Measurements from ENCODE around the gene ACCS. TPM values are rescaled to one million over a fixed set of nuclear protein-coding genes. Genes with fewer than 3 reads are reported as not detected.

ACCS gene
- total and polyA plus RNA-seq, 2 of the 4 experiments (the other 2 are of a cell fraction) = 1.8 to 7.3 TPM

DNA sequence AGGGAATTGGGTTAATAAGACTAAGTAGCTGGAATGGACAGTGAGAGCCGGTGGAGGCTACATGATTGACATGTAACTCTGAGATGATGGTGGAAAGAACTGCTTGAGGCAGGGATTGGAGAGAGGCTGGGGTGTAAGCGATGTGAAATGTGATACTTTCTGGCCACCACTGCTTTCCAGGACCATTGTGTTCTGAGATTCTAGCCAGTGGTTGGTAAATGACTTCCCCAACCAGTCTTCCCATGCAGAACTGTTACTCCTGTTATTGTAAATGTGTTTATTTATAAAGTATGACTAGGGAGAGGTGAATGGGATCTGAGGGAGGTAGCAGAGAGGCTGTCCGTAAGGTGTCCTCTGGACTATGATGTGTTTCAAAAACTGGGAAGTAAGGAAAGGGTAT lies 47.5 kb downstream of the ACCS start:
- Histone ChIP-seq H4K8ac (ENCODE audit: low read depth in 2 of 2, low read length in 2 of 2) (no peak overlapping the region), H2BK20ac (ENCODE audit: low read depth, low read length) (no peak overlapping the region), H2AK9ac (replicated peaks; ENCODE audit: low read depth, low read length, poor library complexity) (no peak overlapping the region), H3K14ac (replicated peaks; ENCODE audit: low read depth, low read length) (no peak overlapping the region), H3K4ac (ENCODE audit: low read depth, low read length) (no peak overlapping the region), H3K18ac (ENCODE audit: low read depth, low read length) (no peak overlapping the region), H2BK15ac (ENCODE audit: low read depth, low read length) (no peak overlapping the region), H3K36me3 (ENCODE audit: control insufficient read depth, insufficient read depth, low read length) (peaks cover 20% of the 10 kb centered on the region), H3K4me2 (ENCODE audit: low read depth, low read length) (no peak overlapping the region), H3K9me3 (ENCODE audit: control insufficient read depth, insufficient read depth, low read length) (no peaks in the 10 kb centered on the region), H3K56ac (ENCODE audit: extremely low read depth, insufficient read depth, low read length) (no peak overlapping the region), H3K4me1 (ENCODE audit: control insufficient read depth, insufficient read depth, low read length) (no peaks in the 10 kb centered on the region), H3K4me3 (ENCODE audit: insufficient read depth, low read depth, low read length) (no peak overlapping the region), H4K20me1 (ENCODE audit: insufficient read depth, low read length) (peaks cover 22% of the 10 kb centered on the region), H2BK120ac (ENCODE audit: low read depth, low read length) (no peak overlapping the region), H2AFZ (replicated peaks; ENCODE audit: low read length, poor library complexity) (no peak overlapping the region), H3K79me1 (ENCODE audit: low read depth in 1 of 2, low read length in 2 of 2) (peaks cover 3 to 12% of the 10 kb centered on the region in 2 experiments; a peak in 3 of 4 replicates), H3K27me3 (ENCODE audit: control insufficient read depth, insufficient read depth, low read length) (no peaks in the 10 kb centered on the region), H2BK5ac (ENCODE audit: low read depth, low read length, poor library complexity, severe bottlenecking) (no peak overlapping the region), H3K27ac (ENCODE audit: insufficient read depth, low read length) (no peak overlapping the region), H4K91ac (ENCODE audit: insufficient read depth, low read depth, low read length) (no peak overlapping the region), H3K9ac (ENCODE audit: low read depth, low read length) (no peak overlapping the region), H2AK5ac (ENCODE audit: low read depth, low read length) (no peak overlapping the region), H4K5ac (ENCODE audit: low read depth, low read length) (no peak overlapping the region), H3K9me1 (ENCODE audit: insufficient read depth, low read length) (peaks cover 10% of the 10 kb centered on the region), H3K23ac (ENCODE audit: low read depth, low read length) (0 out of 2 replicates have a peak overlapping the region, but pooled peaks have one; percentile 9)
- TF ChIP-seq POLR2A (IDR thresholded peaks at IDR 0.05; ENCODE audit: low read depth, low read length) (no peak), CEBPB (IDR thresholded peaks at IDR 0.05; ENCODE audit: low read depth, low read length) (no peak), MXI1 (IDR thresholded peaks at IDR 0.05; ENCODE audit: borderline replicate concordance, low read depth, low read length) (no peak), RCOR1 (IDR thresholded peaks at IDR 0.05; ENCODE audit: insufficient replicate concordance, low read length) (no peak), BHLHE40 (IDR thresholded peaks at IDR 0.05; ENCODE audit: low read depth, low read length) (no peak), RAD21 (IDR thresholded peaks at IDR 0.05; ENCODE audit: low read length) (no peak), SMC3 (IDR thresholded peaks at IDR 0.05; ENCODE audit: low read depth, low read length) (no peak), MAFK (IDR thresholded peaks at IDR 0.05; ENCODE audit: low read depth, low read length) (no peak), MAZ (IDR thresholded peaks at IDR 0.05; ENCODE audit: borderline replicate concordance, low read depth, low read length) (no peak), RFX5 (IDR thresholded peaks at IDR 0.05; ENCODE audit: low read depth, low read length) (no peak), FOS (IDR thresholded peaks at IDR 0.05; ENCODE audit: low read depth, low read length) (no peak), CHD1 (IDR thresholded peaks at IDR 0.05; ENCODE audit: low read depth, low read length) (no peak)
- TF ChIP-seq, protein P1, sequence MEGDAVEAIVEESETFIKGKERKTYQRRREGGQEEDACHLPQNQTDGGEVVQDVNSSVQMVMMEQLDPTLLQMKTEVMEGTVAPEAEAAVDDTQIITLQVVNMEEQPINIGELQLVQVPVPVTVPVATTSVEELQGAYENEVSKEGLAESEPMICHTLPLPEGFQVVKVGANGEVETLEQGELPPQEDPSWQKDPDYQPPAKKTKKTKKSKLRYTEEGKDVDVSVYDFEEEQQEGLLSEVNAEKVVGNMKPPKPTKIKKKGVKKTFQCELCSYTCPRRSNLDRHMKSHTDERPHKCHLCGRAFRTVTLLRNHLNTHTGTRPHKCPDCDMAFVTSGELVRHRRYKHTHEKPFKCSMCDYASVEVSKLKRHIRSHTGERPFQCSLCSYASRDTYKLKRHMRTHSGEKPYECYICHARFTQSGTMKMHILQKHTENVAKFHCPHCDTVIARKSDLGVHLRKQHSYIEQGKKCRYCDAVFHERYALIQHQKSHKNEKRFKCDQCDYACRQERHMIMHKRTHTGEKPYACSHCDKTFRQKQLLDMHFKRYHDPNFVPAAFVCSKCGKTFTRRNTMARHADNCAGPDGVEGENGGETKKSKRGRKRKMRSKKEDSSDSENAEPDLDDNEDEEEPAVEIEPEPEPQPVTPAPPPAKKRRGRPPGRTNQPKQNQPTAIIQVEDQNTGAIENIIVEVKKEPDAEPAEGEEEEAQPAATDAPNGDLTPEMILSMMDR (conservative IDR thresholded peaks at IDR 0.05; ENCODE audit: low read depth, low read length) = no peak
- TF ChIP-seq, protein P2, sequence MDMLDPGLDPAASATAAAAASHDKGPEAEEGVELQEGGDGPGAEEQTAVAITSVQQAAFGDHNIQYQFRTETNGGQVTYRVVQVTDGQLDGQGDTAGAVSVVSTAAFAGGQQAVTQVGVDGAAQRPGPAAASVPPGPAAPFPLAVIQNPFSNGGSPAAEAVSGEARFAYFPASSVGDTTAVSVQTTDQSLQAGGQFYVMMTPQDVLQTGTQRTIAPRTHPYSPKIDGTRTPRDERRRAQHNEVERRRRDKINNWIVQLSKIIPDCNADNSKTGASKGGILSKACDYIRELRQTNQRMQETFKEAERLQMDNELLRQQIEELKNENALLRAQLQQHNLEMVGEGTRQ (IDR thresholded peaks at IDR 0.05; ENCODE audit: low read depth, low read length) = no peak
- TF ChIP-seq, protein P3, sequence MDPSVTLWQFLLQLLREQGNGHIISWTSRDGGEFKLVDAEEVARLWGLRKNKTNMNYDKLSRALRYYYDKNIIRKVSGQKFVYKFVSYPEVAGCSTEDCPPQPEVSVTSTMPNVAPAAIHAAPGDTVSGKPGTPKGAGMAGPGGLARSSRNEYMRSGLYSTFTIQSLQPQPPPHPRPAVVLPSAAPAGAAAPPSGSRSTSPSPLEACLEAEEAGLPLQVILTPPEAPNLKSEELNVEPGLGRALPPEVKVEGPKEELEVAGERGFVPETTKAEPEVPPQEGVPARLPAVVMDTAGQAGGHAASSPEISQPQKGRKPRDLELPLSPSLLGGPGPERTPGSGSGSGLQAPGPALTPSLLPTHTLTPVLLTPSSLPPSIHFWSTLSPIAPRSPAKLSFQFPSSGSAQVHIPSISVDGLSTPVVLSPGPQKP (IDR thresholded peaks at IDR 0.05; ENCODE audit: borderline replicate concordance, low read depth, low read length) = no peak
- DNase-seq (no peak), ATAC-seq (ENCODE audit: low read depth) (no peak)
- in situ Hi-C loops (cut with MboI; ENCODE audit: low sequenced_read_pairs) = loop anchor here (25.0 kb wide), 1 partner anchor 799 kb away; no protein-coding TSS in a partner anchor
- 80% methylated on average over 1 of the region's 3 CpGs; no CpG with 5 or more reads in 1 of the 2 experiments for WGBS, 2 experiments (ENCODE audit: extremely low coverage in 2 of 2, insufficient read length in 1 of 2)
- no TSS peak for BruUV-seq (replicated peaks)
- CTCF ChIA-PET = no interaction called here
- POLR2A ChIA-PET (ENCODE audit: unreplicated experiment) = no interaction called here
- dilution Hi-C loops (cut with HindIII; ENCODE audit: low sequenced_read_pairs, unreplicated experiment) = no loop called here
- intact Hi-C loops (cut with micrococcal nuclease) = no loop called here

Data from IMR-90 (cell line).